ENCODE measurements around the gene CREB3. TPM values are rescaled to one million over a fixed set of nuclear protein-coding genes. Genes with fewer than 3 reads are reported as not detected.

Gene CREB3
- total and polyA plus RNA-seq, 9 of the 15 experiments (the other 6 are each of a cell fraction or from before 2014, with no cell fraction given) = 5.7 to 18.3 (median 14.9) TPM

DNA sequence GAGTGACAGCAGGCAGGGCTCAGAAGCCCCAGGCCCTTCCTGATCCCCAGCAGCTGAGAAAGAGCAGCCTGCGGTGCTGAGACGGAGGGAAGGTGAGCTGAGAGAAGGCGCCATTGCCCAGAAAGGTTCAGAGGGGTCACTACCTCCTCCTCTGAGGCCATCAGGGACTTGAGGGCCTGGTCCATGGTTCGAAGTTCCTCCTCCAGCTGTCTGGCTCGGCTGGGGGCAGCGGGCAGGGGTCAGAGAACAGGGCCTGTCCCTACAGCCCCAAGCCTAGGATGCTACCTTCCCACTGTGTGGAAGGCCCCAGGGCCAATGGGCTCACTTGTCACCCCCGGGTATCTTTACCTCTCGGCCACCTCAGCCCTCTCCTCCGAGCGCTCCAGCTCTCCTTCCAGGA is 47.5 kb upstream of the CREB3 start:
- intact Hi-C loops (cut with micrococcal nuclease) = no loop called here
- TF ChIP-seq DIDO1 (tag; IDR thresholded peaks at IDR 0.05; ENCODE audit: low read depth) (no peak), POLR2H (tag; IDR thresholded peaks at IDR 0.05; ENCODE audit: low read depth) (no peak), ZNF57 (CRISPR knock-in tag; IDR thresholded peaks at IDR 0.05) (no peak), CHD1 (IDR thresholded peaks at IDR 0.05; ENCODE audit: low read length) (no peak), CHD2 (IDR thresholded peaks at IDR 0.05; ENCODE audit: low read depth, low read length) (no peak), CBFA2T2 (conservative IDR thresholded peaks at IDR 0.05) (no peak), RBM15 (IDR thresholded peaks at IDR 0.05; ENCODE audit: insufficient read depth, low read length) (no peak), ZNF174 (CRISPR knock-in tag; IDR thresholded peaks at IDR 0.05) (no peak)
- TF ChIP-seq, protein P1, sequence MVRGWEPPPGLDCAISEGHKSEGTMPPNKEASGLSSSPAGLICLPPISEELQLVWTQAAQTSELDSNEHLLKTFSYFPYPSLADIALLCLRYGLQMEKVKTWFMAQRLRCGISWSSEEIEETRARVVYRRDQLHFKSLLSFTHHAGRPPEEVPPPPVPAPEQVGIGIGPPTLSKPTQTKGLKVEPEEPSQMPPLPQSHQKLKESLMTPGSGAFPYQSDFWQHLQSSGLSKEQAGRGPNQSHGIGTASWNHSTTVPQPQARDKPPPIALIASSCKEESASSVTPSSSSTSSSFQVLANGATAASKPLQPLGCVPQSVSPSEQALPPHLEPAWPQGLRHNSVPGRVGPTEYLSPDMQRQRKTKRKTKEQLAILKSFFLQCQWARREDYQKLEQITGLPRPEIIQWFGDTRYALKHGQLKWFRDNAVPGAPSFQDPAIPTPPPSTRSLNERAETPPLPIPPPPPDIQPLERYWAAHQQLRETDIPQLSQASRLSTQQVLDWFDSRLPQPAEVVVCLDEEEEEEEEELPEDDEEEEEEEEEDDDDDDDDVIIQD (CRISPR knock-in tag; IDR thresholded peaks at IDR 0.05) = no peak
- TF ChIP-seq, protein P2, sequence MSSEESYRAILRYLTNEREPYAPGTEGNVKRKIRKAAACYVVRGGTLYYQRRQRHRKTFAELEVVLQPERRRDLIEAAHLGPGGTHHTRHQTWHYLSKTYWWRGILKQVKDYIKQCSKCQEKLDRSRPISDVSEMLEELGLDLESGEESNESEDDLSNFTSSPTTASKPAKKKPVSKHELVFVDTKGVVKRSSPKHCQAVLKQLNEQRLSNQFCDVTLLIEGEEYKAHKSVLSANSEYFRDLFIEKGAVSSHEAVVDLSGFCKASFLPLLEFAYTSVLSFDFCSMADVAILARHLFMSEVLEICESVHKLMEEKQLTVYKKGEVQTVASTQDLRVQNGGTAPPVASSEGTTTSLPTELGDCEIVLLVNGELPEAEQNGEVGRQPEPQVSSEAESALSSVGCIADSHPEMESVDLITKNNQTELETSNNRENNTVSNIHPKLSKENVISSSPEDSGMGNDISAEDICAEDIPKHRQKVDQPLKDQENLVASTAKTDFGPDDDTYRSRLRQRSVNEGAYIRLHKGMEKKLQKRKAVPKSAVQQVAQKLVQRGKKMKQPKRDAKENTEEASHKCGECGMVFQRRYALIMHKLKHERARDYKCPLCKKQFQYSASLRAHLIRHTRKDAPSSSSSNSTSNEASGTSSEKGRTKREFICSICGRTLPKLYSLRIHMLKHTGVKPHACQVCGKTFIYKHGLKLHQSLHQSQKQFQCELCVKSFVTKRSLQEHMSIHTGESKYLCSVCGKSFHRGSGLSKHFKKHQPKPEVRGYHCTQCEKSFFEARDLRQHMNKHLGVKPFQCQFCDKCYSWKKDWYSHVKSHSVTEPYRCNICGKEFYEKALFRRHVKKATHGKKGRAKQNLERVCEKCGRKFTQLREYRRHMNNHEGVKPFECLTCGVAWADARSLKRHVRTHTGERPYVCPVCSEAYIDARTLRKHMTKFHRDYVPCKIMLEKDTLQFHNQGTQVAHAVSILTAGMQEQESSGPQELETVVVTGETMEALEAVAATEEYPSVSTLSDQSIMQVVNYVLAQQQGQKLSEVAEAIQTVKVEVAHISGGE (CRISPR knock-in tag; IDR thresholded peaks at IDR 0.05) = no peak
- TF ChIP-seq, protein P3, sequence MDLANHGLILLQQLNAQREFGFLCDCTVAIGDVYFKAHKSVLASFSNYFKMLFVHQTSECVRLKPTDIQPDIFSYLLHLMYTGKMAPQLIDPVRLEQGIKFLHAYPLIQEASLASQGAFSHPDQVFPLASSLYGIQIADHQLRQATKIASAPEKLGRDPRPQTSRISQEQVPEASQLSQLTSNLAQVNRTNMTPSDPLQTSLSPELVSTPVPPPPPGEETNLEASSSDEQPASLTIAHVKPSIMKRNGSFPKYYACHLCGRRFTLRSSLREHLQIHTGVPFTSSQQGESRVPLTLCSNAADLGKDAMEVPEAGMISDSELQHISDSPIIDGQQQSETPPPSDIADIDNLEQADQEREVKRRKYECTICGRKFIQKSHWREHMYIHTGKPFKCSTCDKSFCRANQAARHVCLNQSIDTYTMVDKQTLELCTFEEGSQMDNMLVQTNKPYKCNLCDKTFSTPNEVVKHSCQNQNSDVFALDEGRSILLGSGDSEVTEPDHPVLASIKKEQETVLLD (IDR thresholded peaks at IDR 0.05) = no peak
- TF ChIP-seq, protein P4, sequence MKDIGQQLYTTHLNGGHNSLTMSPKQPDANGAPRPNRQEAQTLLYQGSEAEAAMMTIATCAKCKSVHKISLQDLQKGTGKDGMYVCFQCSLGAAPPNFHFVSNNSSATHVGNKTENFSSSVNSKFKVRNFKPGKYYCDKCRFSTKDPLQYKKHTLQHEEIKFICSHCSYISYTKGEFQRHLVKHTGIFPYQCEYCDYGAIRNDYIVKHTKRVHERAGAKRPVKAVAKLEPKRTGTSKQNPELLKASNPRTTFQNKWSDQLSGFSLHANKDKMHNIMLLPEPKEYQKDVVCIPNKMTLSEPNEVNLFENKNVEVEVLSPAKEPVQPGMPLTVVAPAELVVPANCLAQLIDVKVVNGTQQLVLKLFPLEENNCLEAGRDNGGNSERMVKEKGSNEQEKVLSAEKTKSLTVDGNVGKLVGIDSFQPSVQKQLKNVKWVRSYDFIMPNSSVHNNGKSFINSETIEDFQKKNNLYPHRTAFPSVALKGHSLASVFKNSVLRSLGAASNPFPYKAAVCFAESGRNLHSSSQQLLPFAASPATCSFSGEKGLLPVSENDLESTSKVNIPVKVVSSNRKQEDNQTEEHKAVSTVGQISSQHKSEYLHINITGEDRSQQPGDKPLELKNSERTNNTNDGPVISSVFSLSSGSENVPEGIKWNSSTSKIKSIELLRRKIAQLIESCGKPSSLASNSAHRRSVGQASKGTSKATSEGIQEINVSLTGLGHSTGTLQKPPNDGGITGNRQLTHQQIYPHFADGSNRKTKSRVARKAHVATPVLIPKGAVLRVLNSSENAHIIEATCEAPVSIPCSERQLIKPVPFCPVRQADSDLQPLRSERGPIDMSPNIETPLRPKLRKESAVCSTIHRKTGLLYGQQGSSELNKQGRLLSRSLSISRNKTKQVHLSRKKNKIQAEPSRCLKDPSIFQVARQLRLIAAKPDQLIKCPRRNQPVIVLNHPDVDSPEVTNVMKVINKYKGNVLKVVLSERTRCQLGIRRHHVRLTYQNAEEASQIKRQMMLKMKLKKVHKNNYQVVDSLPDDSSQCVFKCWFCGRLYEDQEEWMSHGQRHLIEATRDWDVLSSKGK (CRISPR knock-in tag; IDR thresholded peaks at IDR 0.05) = no peak

More for the DNA sequence above, 47.5 kb upstream of the CREB3 start:
- H3K27me3 ChIP-seq (ENCODE audit: control insufficient read depth in 2 of 2, insufficient read depth in 2 of 2, low read length in 2 of 2) = no peaks in the 10 kb centered on the region
- POLR2A ChIA-PET = interaction anchor here (1.3 kb wide), 1 partner anchor 10 kb away, joined by 5 read pairs; no protein-coding TSS in a partner anchor
- no peaks in the 10 kb centered on the region for H3K9me1 ChIP-seq (ENCODE audit: control insufficient read depth, insufficient read depth, low read length)
- no peaks in the 10 kb centered on the region for H3K79me2 ChIP-seq (ENCODE audit: control insufficient read depth, insufficient read depth, low read length)
- H3K9me3 ChIP-seq (replicated peaks; ENCODE audit: control insufficient read depth, insufficient read depth, low read depth, low read length) = no peaks in the 10 kb centered on the region
- H4K20me1 ChIP-seq (replicated peaks; ENCODE audit: control insufficient read depth, insufficient read depth, low read length) = no peaks in the 10 kb centered on the region
- CTCF ChIA-PET (ENCODE audit: low intra/inter-chr PET ratio) = no interaction called here
- BruUV-seq (replicated peaks) = no TSS peak
- WGBS (ENCODE audit: insufficient coverage, low coverage, missing lambda C conversion rate) = 89% methylated on average over 6 of the region's 10 CpGs
- FAIRE-seq = no peak
- peak overlapping the region in 1 of 2 experiments; percentile 26; a peak in 1 of 4 replicates for H3K9ac ChIP-seq (ENCODE audit: insufficient read depth in 1 of 2, low read depth in 2 of 2, low read length in 2 of 2)
- peaks cover 10 to 13% of the 10 kb centered on the region in 2 experiments; a peak in 4 of 5 replicates for H3K4me1 ChIP-seq (replicated peaks in 1 of 2; ENCODE audit: control insufficient read depth in 2 of 2, insufficient read depth in 2 of 2, low read length in 2 of 2)
- DNase-seq (ENCODE audit: extremely low read depth in 1 of 4, low spot score in 3 of 4) = no peak
- H3K27ac ChIP-seq (ENCODE audit: extremely low read depth, low read depth, low read length) = no peak overlapping the region
- no peak for ATAC-seq
- no peak overlapping the region for H3K4me3 ChIP-seq
- H3K36me3 ChIP-seq (ENCODE audit: control insufficient read depth, insufficient read depth, low read length) = peaks cover 7% of the 10 kb centered on the region; the same call in 2 of the 3 replicates
- H2AFZ ChIP-seq (ENCODE audit: low read depth, low read length) = no peak overlapping the region
- no peak overlapping the region for H3K4me2 ChIP-seq (ENCODE audit: insufficient read depth, low read length)
- in situ Hi-C loops (cut with MboI) = no loop called here
